H1 (cell line): Measurements from ENCODE around the gene CACNB2.

Experiments used
- ATF3 ChIP-seq: IDR thresholded peaks from 2 replicates; pipeline ENCODE4 v1.6.1; 2011; ENCODE audit warnings: low read depth, mild to moderate bottlenecking, low read length; ENCODE audit not compliant: insufficient read depth
- CTCF ChIP-seq, 3 experiments: IDR thresholded peaks; 1 replicate in 2 of 3; 2 replicates in 1 of 3; pipeline versions ENCODE4 v1.5.1 to v1.6.1; 2011; ENCODE audit warnings: low read length in 3 of 3, mild to moderate bottlenecking in 3 of 3, inconsistent platforms in 2 of 3, low read depth in 1 of 3, moderate library complexity in 1 of 3; ENCODE audit not compliant: insufficient read depth in 1 of 3; ENCODE audit errors: control extremely low read depth in 1 of 3
- HDAC6 ChIP-seq: IDR thresholded peaks from one replicate; pipeline ENCODE4 v1.7.1; 2012; ENCODE audit warnings: low read depth, mild to moderate bottlenecking, inconsistent platforms, low read length, moderate library complexity
- MAFK ChIP-seq: IDR thresholded peaks from 2 replicates; pipeline ENCODE4 v1.6.1; 2012; ENCODE audit warnings: low read depth, mild to moderate bottlenecking, improper control_type of control experiment, low read length
- MAX ChIP-seq: IDR thresholded peaks from 2 replicates; pipeline ENCODE4 v1.6.1; 2012; ENCODE audit warnings: inconsistent platforms
- POLR2A ChIP-seq, 2 experiments: IDR thresholded peaks; 1 replicate in 1 of 2; 2 replicates in 1 of 2; pipeline ENCODE4 v1.6.1; 2011; ENCODE audit warnings: low read depth in 2 of 2, low read length in 2 of 2, mild to moderate bottlenecking in 2 of 2; ENCODE audit errors: control extremely low read depth in 1 of 2
- RAD21 ChIP-seq, 2 experiments: IDR thresholded peaks in 1 of 2; conservative IDR thresholded peaks in 1 of 2; 2 replicates each; pipeline ENCODE4 v1.6.1; 2011; ENCODE audit warnings: low read depth in 2 of 2, low read length in 2 of 2, improper control_type of control experiment in 1 of 2, inconsistent platforms in 1 of 2, mild to moderate bottlenecking in 1 of 2, moderate library complexity in 1 of 2
- SRF ChIP-seq: IDR thresholded peaks from 2 replicates; pipeline ENCODE4 v1.6.1; 2011; ENCODE audit warnings: mild to moderate bottlenecking, low read depth, low read length, moderate library complexity
- ZNF274 ChIP-seq: IDR thresholded peaks from 2 replicates; pipeline ENCODE4 v1.7.0; 2012; ENCODE audit warnings: low read length, borderline replicate concordance; ENCODE audit errors: extremely low read depth

GRCh38 chr10:18196806-18197550 lies 56.8 kb downstream of the CACNB2 start:
- TF ChIP-seq MAX: no peak
- TF ChIP-seq HDAC6: no peak
- no peak for TF ChIP-seq ZNF274
- no peak for TF ChIP-seq MAFK
- no peak for TF ChIP-seq CTCF (IDR thresholded peaks at IDR 0.05; ENCODE audit: control extremely low read depth in 1 of 3, insufficient read depth in 1 of 3, low read depth in 1 of 3, low read length in 3 of 3)
- TF ChIP-seq SRF: no peak
- no peak for TF ChIP-seq RAD21 (IDR thresholded peaks at IDR 0.05 in 1 of 2, conservative IDR thresholded peaks at IDR 0.05 in 1 of 2; ENCODE audit: low read depth in 2 of 2, low read length in 2 of 2)
- no peak for TF ChIP-seq POLR2A (IDR thresholded peaks at IDR 0.05; ENCODE audit: control extremely low read depth in 1 of 2, low read depth in 2 of 2, low read length in 2 of 2)
- TF ChIP-seq ATF3: no peak
